Glutamatergic neuron (in vitro differentiated cells): ENCODE data around the gene PFDN2. TPM values are rescaled to one million over a fixed set of nuclear protein-coding genes. Genes with fewer than 3 reads are reported as not detected.

Source experiments
- DNase-seq: peaks from one replicate; pipeline ENCODE4 v3.0.0; 2022
- H3K27ac Mint-ChIP-seq: one replicate; pipeline ENCODE4 v1.8.0; 2020; ENCODE audit warnings: mild to moderate bottlenecking, mixed read lengths, inconsistent platforms; ENCODE audit not compliant: unreplicated experiment
- H3K27me3 Mint-ChIP-seq: one replicate; pipeline ENCODE4 v1.8.0; 2020; ENCODE audit warnings: mild to moderate bottlenecking, moderate library complexity, mixed read lengths, inconsistent platforms; ENCODE audit not compliant: unreplicated experiment
- H3K36me3 Mint-ChIP-seq: one replicate; pipeline ENCODE4 v1.8.0; 2020; ENCODE audit warnings: mild to moderate bottlenecking, mixed read lengths, inconsistent platforms; ENCODE audit not compliant: unreplicated experiment
- H3K4me1 Mint-ChIP-seq: one replicate; pipeline ENCODE4 v1.8.0; 2020; ENCODE audit warnings: mild to moderate bottlenecking, low read depth, mixed read lengths, inconsistent platforms; ENCODE audit not compliant: unreplicated experiment
- H3K4me3 Mint-ChIP-seq: one replicate; pipeline ENCODE4 v1.8.0; 2020; ENCODE audit warnings: mild to moderate bottlenecking, mixed read lengths, inconsistent platforms; ENCODE audit not compliant: unreplicated experiment
- H3K9me3 Mint-ChIP-seq: one replicate; pipeline ENCODE4 v1.8.0; 2020; ENCODE audit warnings: mild to moderate bottlenecking, moderate library complexity, mixed read lengths, inconsistent platforms; ENCODE audit not compliant: unreplicated experiment
- total RNA-seq: library from RNA; stranded (reverse); fragmentation: NEBNext Ultra II Directional; extraction: Animal tissue kit (Norgen Biotek cat#: 25700); gene quantifications from one replicate; pipeline ENCODE4 v1.2.1, GENCODE V29; 2021; ENCODE audit not compliant: unreplicated experiment
- TF ChIP-seq, protein P1 (sequence below): fragments of 200-600 bp; sonication (generic); IDR thresholded peaks from one replicate; pipeline ENCODE4 v1.5.0; 2021; ENCODE audit not compliant: partially characterized antibody, unreplicated experiment

The PFDN2 gene
- total RNA-seq, 1 donor from 2014 or later, result 83.7 TPM

DNA sequence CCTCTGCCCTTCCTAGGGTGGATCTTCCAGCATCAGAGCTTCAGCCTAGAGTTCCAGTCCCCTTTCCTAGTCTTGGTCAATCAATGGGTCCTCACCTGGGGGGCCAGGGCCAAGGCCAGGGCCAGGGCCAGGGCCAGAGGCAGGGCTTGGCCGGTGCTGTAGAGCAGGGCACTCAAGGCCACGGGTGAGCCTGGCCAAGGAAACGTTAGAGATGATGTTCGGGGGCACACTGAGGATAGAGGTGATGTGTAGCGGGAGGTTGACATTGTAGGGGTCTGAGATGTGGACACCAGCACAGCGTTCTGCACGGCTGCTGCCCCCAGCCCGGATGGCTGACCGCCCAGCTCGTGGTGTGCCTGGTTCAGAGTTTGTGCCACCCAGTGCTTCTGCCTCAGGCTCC lies 66.6 kb downstream of the PFDN2 start:
- H3K27ac Mint-ChIP-seq, result no peak overlapping the region
- H3K4me3 Mint-ChIP-seq, result no peak overlapping the region
- TF ChIP-seq, protein P1, sequence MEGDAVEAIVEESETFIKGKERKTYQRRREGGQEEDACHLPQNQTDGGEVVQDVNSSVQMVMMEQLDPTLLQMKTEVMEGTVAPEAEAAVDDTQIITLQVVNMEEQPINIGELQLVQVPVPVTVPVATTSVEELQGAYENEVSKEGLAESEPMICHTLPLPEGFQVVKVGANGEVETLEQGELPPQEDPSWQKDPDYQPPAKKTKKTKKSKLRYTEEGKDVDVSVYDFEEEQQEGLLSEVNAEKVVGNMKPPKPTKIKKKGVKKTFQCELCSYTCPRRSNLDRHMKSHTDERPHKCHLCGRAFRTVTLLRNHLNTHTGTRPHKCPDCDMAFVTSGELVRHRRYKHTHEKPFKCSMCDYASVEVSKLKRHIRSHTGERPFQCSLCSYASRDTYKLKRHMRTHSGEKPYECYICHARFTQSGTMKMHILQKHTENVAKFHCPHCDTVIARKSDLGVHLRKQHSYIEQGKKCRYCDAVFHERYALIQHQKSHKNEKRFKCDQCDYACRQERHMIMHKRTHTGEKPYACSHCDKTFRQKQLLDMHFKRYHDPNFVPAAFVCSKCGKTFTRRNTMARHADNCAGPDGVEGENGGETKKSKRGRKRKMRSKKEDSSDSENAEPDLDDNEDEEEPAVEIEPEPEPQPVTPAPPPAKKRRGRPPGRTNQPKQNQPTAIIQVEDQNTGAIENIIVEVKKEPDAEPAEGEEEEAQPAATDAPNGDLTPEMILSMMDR, result no peak
- peaks cover 3% of the 10 kb centered on the region for H3K9me3 Mint-ChIP-seq
- H3K4me1 Mint-ChIP-seq, result no peaks in the 10 kb centered on the region
- H3K27me3 Mint-ChIP-seq, result peaks cover 9% of the 10 kb centered on the region
- no peak for DNase-seq
- peaks cover 13% of the 10 kb centered on the region for H3K36me3 Mint-ChIP-seq

Other genes with a start within 250 kb of the PFDN2 start
- not detected for gene ITLN1, start 232.9 kb downstream of the PFDN2 start, total RNA-seq
- not detected for gene ITLN2, start 163.2 kb downstream of the PFDN2 start, total RNA-seq
- 7.7 TPM for gene F11R, start 96.9 kb downstream of the PFDN2 start, total RNA-seq
- gene TSTD1, start 79.1 kb downstream of the PFDN2 start, total RNA-seq, result 24.2 TPM
- gene USF1, start 72.1 kb downstream of the PFDN2 start, total RNA-seq, result 158 TPM
- gene ARHGAP30, start 48.1 kb downstream of the PFDN2 start, total RNA-seq, result not detected
- 0.39 TPM for gene NECTIN4, start 28.5 kb downstream of the PFDN2 start, total RNA-seq
- gene KLHDC9, start 19.7 kb downstream of the PFDN2 start, total RNA-seq, result 10.9 TPM
- gene NIT1, start 68 bp upstream of the PFDN2 start, total RNA-seq, result 40.2 TPM
- 34.6 TPM for gene DEDD, start 14.6 kb upstream of the PFDN2 start, total RNA-seq
- 59.2 TPM for gene UFC1, start 35.9 kb upstream of the PFDN2 start, total RNA-seq
- gene USP21, start 41.5 kb upstream of the PFDN2 start, total RNA-seq, result 21.5 TPM
- gene PPOX, start 48.4 kb upstream of the PFDN2 start, total RNA-seq, result 53.2 TPM
- 35.7 TPM for gene B4GALT3, start 59.5 kb upstream of the PFDN2 start, total RNA-seq
- gene ADAMTS4, start 81.0 kb upstream of the PFDN2 start, total RNA-seq, result 12.3 TPM
- gene NDUFS2, start 84.3 kb upstream of the PFDN2 start, total RNA-seq, result 112 TPM
- gene FCER1G, start 97.3 kb upstream of the PFDN2 start, total RNA-seq, result 1.3 TPM
- not detected for gene APOA2, start 105.6 kb upstream of the PFDN2 start, total RNA-seq
- 20.7 TPM for gene TOMM40L, start 108.0 kb upstream of the PFDN2 start, total RNA-seq
- not detected for gene NR1I3, start 120.2 kb upstream of the PFDN2 start, total RNA-seq
- 1.1 TPM for gene PCP4L1, start 140.7 kb upstream of the PFDN2 start, total RNA-seq
- 16.4 TPM for gene MPZ, start 191.9 kb upstream of the PFDN2 start, total RNA-seq
- 170 TPM for gene SDHC, start 196.3 kb upstream of the PFDN2 start, total RNA-seq
- gene CFAP126, start 249.8 kb upstream of the PFDN2 start, total RNA-seq, result not detected